ENCODE data around the gene OR1F1. TPM values are rescaled to one million over a fixed set of nuclear protein-coding genes. Genes with fewer than 3 reads are reported as not detected.
"Not testable (repeated sequence)": the region's sequence is repeated elsewhere in the genome, so short reads cannot be mapped to it uniquely, and the experiment has no call there.

Gene OR1F1
- total and polyA plus RNA-seq, 7 donors = not detected

DNA sequence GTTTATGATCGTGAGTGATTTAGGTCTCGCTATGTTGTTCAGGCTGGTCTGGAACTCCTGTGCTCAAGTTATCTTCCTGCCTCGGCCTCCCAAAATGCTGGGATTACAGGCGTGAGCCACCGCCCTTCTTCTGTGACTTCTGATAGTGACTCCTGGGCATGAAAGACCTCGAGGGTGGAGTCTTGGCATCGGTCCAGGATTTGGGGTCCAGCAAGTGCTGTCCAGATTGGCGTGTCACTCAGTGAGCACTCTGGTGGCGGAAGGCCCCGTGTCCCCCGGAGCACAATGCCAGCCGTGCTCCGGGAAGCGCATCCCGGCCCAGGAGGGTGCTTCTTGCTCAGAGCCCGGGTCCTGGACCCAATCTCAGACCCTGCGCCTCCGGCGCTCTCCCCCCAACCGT lies 6.8 kb downstream of the OR1F1 start:
- intact Hi-C loops (cut with DNase I) = no loop called here
- Histone ChIP-seq H3K36me3 (no peaks in the 10 kb centered on the region), H3K9me3 (no peaks in the 10 kb centered on the region), H3K4me1 (peaks cover 0 to 7% (median 0%) of the 10 kb centered on the region in 4 donors), H3K4me3 (no peak overlapping the region), H3K27ac (no peak overlapping the region), H3K27me3 (peaks cover 49 to 77% (median 58%) of the 10 kb centered on the region in 3 donors)
- TF ChIP-seq POLR2A (IDR thresholded peaks at IDR 0.05) = no peak
- no peak for TF ChIP-seq EP300 (IDR thresholded peaks at IDR 0.05)
- TF ChIP-seq POLR2AphosphoS5 (IDR thresholded peaks at IDR 0.05) = no peak
- no peak for TF ChIP-seq CTCF (IDR thresholded peaks at IDR 0.05)
- no peak for DNase-seq
- WGBS, 2 donors = 81 to 85% methylated on average over 20 of the region's 20 CpGs

DNA sequence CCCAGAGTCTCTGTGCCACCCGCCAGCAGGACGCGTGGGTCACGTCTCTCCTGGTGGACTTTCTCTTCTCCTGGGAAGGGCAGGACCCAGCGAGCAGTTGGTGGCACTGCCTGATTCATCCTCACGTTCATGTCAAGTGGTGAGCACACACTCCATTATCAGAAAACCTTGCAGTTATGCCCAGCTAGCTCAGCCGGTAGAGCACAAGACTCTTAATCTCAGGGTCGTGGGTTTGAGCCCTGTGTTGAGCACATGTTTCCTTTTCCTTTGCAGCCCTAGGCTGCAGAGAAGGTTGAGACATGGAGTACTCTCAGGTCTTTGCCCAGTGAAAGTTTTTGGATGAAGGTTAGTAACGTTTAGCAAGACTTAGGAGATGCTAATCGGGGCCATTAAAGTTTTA lies 8.0 kb downstream of the OR1F1 start:
- 72 to 73% methylated on average over 10 of the region's 10 CpGs for WGBS, 2 donors
- intact Hi-C loops (cut with DNase I) = no loop called here

DNA sequence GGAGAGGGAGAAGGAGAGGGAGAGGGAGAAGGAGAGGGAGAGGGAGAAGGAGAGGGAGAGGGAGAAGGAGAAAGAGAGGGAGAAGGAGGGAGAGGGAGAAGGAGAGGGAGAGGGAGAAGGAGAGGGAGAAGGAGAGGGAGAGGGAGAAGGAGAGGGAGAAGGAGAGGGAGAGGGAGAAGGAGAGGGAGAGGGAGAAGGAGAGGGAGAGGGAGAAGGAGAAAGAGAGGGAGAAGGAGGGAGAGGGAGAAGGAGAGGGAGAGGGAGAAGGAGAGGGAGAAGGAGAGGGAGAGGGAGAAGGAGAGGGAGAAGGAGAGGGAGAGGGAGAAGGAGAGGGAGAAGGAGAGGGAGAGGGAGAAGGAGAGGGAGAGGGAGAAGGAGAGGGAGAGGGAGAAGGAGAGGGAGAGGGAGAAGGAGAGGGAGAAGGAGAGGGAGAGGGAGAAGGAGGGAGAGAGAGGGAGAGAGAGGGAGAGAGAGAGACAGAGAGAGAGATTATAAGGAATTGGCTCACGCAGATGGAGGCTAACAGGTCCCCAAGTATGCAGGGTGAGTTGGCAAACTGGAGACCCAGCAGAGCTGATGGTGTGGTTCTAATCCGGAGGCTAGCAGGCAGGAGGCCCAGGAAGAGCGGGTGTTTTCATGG lies 9.8 kb downstream of the OR1F1 start:
- H3K4me1 ChIP-seq; intact Hi-C loops (cut with DNase I); H3K27ac ChIP-seq; DNase-seq; H3K4me3 ChIP-seq; H3K9me3 ChIP-seq; H3K36me3 ChIP-seq: not testable (repeated sequence)
- peaks cover 20 to 53% (median 28%) of the 10 kb centered on the region in 3 donors for H3K27me3 ChIP-seq
- WGBS, 2 donors = 64 to 81% methylated on average over 3 of the region's 3 CpGs

More for the DNA sequence above, 8.0 kb downstream of the OR1F1 start:
- no peak for DNase-seq
- Histone ChIP-seq H3K4me1 (peaks cover 0 to 2% (median 0%) of the 10 kb centered on the region in 4 donors), H3K4me3 (no peak overlapping the region), H3K27ac (no peak overlapping the region), H3K9me3 (no peaks in the 10 kb centered on the region), H3K36me3 (no peaks in the 10 kb centered on the region), H3K27me3 (peaks cover 39 to 71% (median 46%) of the 10 kb centered on the region in 3 donors)
- TF ChIP-seq EP300 (IDR thresholded peaks at IDR 0.05) (no peak), POLR2AphosphoS5 (IDR thresholded peaks at IDR 0.05) (no peak), POLR2A (IDR thresholded peaks at IDR 0.05) (no peak), CTCF (IDR thresholded peaks at IDR 0.05) (no peak)

- 51 to 74% methylated on average over 13 of the region's 13 CpGs for WGBS, 2 donors
- Histone ChIP-seq H3K4me1 (no peaks in the 10 kb centered on the region), H3K4me3 (no peak overlapping the region), H3K27me3 (peaks cover 14 to 46% (median 21%) of the 10 kb centered on the region in 3 donors), H3K27ac (no peak overlapping the region), H3K36me3 (no peaks in the 10 kb centered on the region), H3K9me3 (no peaks in the 10 kb centered on the region)
- DNase-seq = no peak
- no peak for TF ChIP-seq EP300 (IDR thresholded peaks at IDR 0.05)
- TF ChIP-seq CTCF (IDR thresholded peaks at IDR 0.05) = no peak
- TF ChIP-seq POLR2A (IDR thresholded peaks at IDR 0.05) = no peak
- TF ChIP-seq POLR2AphosphoS5 (IDR thresholded peaks at IDR 0.05) = no peak
- intact Hi-C loops (cut with DNase I) = no loop called here
Observed at GRCh38 chr16:3198334-3199072, 10.5 kb downstream of the OR1F1 start.

GRCh38 chr16:3202903-3203539 lies 15.0 kb downstream of the OR1F1 start:
- H3K27me3 ChIP-seq = peaks cover 0 to 22% (median 0%) of the 10 kb centered on the region in 3 donors
- H3K9me3 ChIP-seq = peaks cover 0 to 11% (median 7%) of the 10 kb centered on the region in 4 donors
- no peak overlapping the region for H3K4me3 ChIP-seq
- WGBS, 2 donors = 77 to 78% methylated on average over 6 of the region's 6 CpGs
- DNase-seq = no peak
- no peaks in the 10 kb centered on the region for H3K4me1 ChIP-seq
- no peak overlapping the region for H3K27ac ChIP-seq
- TF ChIP-seq EP300 (IDR thresholded peaks at IDR 0.05) (no peak), CTCF (IDR thresholded peaks at IDR 0.05) (no peak), POLR2A (IDR thresholded peaks at IDR 0.05) (no peak)
- no peaks in the 10 kb centered on the region for H3K36me3 ChIP-seq
- intact Hi-C loops (cut with DNase I) = no loop called here

GRCh38 chr16:3205939-3206338 lies 17.9 kb downstream of the OR1F1 start:
- WGBS, 2 donors = 58 to 65% methylated on average over 3 of the region's 3 CpGs
- H3K27ac ChIP-seq; intact Hi-C loops (cut with DNase I); H3K36me3 ChIP-seq; DNase-seq; H3K4me1 ChIP-seq; H3K4me3 ChIP-seq: not testable (repeated sequence)
- peaks cover 0 to 12% (median 0%) of the 10 kb centered on the region in 3 donors for H3K27me3 ChIP-seq
- peaks cover 0 to 11% (median 7%) of the 10 kb centered on the region in 4 donors for H3K9me3 ChIP-seq

All from sigmoid colon (tissue), 7 donors.